Measurements from ENCODE around the gene ARHGEF18.
"Not testable (repeated sequence)": the region's sequence is repeated elsewhere in the genome, so short reads cannot be mapped to it uniquely, and the experiment has no call there.

Gene ARHGEF18

DNA sequence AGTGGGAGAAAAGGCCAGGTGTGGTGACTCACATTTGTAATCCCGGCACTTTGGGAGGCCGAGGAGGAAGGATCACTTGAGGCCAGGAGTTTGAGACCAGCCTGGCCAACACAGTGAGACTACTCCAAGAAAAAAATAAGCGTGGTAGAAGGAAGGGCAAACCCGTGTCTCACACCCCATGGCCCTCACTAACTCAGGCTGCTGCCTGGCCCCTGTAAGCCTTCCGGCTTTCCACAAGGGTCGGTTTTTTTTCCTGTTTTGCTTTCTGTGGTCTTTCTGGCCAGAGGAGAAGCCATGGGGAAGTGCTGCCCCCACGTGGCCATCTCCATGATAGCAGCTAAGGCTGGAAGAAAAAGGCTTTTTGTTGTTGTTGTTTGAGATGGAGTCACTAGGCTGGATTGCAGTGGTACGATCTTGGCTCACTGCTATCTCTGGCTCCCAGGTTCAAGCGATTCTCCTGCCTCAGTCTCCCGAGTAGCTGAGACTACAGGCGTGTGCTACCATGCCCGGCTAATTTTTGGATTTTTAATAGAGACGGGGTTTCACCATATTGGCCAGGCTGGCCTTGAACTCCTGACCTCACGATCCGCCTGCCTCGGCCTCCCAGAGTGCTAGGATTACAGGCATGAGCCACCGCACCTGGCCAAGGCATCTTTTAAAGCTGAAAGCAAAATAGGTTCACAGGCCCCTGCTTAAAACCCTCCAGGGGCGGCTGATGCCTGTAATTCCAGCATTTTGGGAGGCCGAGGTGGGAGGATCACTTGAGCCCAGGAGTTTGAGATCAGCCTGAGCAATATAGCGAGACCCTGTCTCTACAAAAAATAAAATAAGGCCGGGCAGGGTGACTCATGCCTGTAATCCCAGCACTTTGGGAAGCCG, 7.5 kb upstream of the ARHGEF18 start:
- peak overlapping the region; percentile 61 for H3K27ac ChIP-seq
- H2AFZ ChIP-seq (ENCODE audit: low read depth), result peak overlapping the region; percentile 85
- H3K4me3 ChIP-seq (IDR thresholded peaks at IDR 0.05; ENCODE audit: insufficient read depth, low read depth, low read length), result no peak overlapping the region
- peak overlapping the region; percentile 23 for H3K4me2 ChIP-seq
- no peaks in the 10 kb centered on the region for H4K20me1 ChIP-seq (ENCODE audit: insufficient read depth)
- H3K27me3 ChIP-seq (ENCODE audit: insufficient read depth, low read depth), result no peaks in the 10 kb centered on the region
- no peaks in the 10 kb centered on the region for H3K36me3 ChIP-seq (ENCODE audit: insufficient read depth)
- H3K4me1 ChIP-seq (ENCODE audit: low read depth, poor library complexity, severe bottlenecking), result peaks cover 62% of the 10 kb centered on the region
- TF ChIP-seq CTCF (conservative IDR thresholded peaks at IDR 0.05; ENCODE audit: low read depth, low read length), result peak; percentile 95
- peak overlapping the region; percentile 22; the same call in 1 of the 2 replicates for H3K9ac ChIP-seq
- H3K79me2 ChIP-seq (ENCODE audit: insufficient read depth, low read depth), result no peaks in the 10 kb centered on the region

DNA sequence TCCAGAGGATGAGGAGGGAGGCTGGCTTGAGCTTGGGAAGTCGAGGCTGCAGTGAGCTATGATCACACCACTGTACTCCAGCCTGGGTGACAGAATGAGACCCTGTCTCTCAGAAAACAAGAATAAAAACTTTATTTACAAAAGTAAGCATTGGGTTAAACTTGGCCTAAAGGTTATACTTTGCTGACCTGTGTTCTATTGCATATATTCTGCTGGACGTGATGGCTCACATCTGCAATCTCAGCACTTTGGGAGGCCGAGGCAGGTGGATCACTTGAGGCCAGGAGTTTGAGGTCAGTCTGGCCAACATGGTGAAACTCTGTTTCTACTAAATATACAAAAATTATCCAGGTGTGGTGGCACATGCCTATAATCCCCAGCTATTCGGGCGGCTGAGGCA, 6.6 kb upstream of the ARHGEF18 start:
- H4K20me1 ChIP-seq (ENCODE audit: insufficient read depth), result no peaks in the 10 kb centered on the region
- no peaks in the 10 kb centered on the region for H3K27me3 ChIP-seq (ENCODE audit: insufficient read depth, low read depth)
- no peak overlapping the region for H3K9ac ChIP-seq
- TF ChIP-seq CTCF (conservative IDR thresholded peaks at IDR 0.05; ENCODE audit: low read depth, low read length), result no peak
- H3K36me3 ChIP-seq (ENCODE audit: insufficient read depth), result no peaks in the 10 kb centered on the region
- H2AFZ ChIP-seq (ENCODE audit: low read depth), result no peak overlapping the region
- no peak overlapping the region for H3K27ac ChIP-seq
- no peaks in the 10 kb centered on the region for H3K79me2 ChIP-seq (ENCODE audit: insufficient read depth, low read depth)
- no peak overlapping the region for H3K4me2 ChIP-seq
- H3K4me1 ChIP-seq (ENCODE audit: low read depth, poor library complexity, severe bottlenecking), result peaks cover 52% of the 10 kb centered on the region
- H3K4me3 ChIP-seq (IDR thresholded peaks at IDR 0.05; ENCODE audit: insufficient read depth, low read depth, low read length), result no peak overlapping the region

GRCh38 chr19:7346488-7346971, 2.2 kb upstream of the ARHGEF18 start:
- no peak for TF ChIP-seq CTCF (conservative IDR thresholded peaks at IDR 0.05; ENCODE audit: low read depth, low read length)
- no peak overlapping the region for H3K27ac ChIP-seq

DNA sequence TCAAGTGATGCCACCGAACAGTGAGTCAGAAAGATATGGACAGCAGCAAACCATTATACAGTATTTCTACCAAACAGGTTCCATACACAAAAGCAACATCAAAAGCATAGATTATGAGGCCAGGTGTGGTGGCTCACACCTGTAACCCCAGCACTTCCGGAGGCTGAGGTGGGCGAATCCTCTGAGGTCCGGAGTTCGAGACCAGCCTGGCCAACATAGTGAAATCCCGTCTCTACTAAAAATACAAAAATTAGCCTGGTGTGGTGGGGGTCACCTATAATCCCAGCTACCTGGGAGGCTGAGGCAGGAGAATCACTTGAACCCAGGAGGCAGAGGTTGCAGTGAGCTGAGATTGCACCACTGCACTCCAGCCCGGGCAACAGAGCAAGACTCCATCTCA, 1.7 kb upstream of the ARHGEF18 start:
- H3K27ac ChIP-seq; H3K4me2 ChIP-seq; H2AFZ ChIP-seq (ENCODE audit: low read depth); H3K79me2 ChIP-seq (ENCODE audit: insufficient read depth, low read depth); H3K4me3 ChIP-seq (IDR thresholded peaks at IDR 0.05; ENCODE audit: insufficient read depth, low read depth, low read length); H3K9ac ChIP-seq; H4K20me1 ChIP-seq (ENCODE audit: insufficient read depth); H3K27me3 ChIP-seq (ENCODE audit: insufficient read depth, low read depth); H3K36me3 ChIP-seq (ENCODE audit: insufficient read depth); H3K4me1 ChIP-seq (ENCODE audit: low read depth, poor library complexity, severe bottlenecking): not testable (repeated sequence)

More at GRCh38 chr19:7346488-7346971, 2.2 kb upstream of the ARHGEF18 start:
- Histone ChIP-seq H3K36me3 (ENCODE audit: insufficient read depth) (no peaks in the 10 kb centered on the region), H3K27me3 (ENCODE audit: insufficient read depth, low read depth) (no peaks in the 10 kb centered on the region), H3K4me2 (no peak overlapping the region), H3K4me1 (ENCODE audit: low read depth, poor library complexity, severe bottlenecking) (peaks cover 9% of the 10 kb centered on the region), H3K4me3 (IDR thresholded peaks at IDR 0.05; ENCODE audit: insufficient read depth, low read depth, low read length) (no peak overlapping the region), H2AFZ (ENCODE audit: low read depth) (no peak overlapping the region), H3K79me2 (ENCODE audit: insufficient read depth, low read depth) (no peaks in the 10 kb centered on the region), H3K9ac (no peak overlapping the region), H4K20me1 (ENCODE audit: insufficient read depth) (no peaks in the 10 kb centered on the region)

GRCh38 chr19:7349231-7349591, 474 bp downstream of the ARHGEF18 start:
- Histone ChIP-seq H3K9ac (no peak overlapping the region), H3K27ac (no peak overlapping the region), H3K36me3 (ENCODE audit: insufficient read depth) (no peaks in the 10 kb centered on the region), H3K27me3 (ENCODE audit: insufficient read depth, low read depth) (no peaks in the 10 kb centered on the region; the same call in 1 of the 2 replicates), H3K4me1 (ENCODE audit: low read depth, poor library complexity, severe bottlenecking) (peaks cover 5% of the 10 kb centered on the region), H2AFZ (ENCODE audit: low read depth) (no peak overlapping the region), H3K4me2 (no peak overlapping the region), H3K4me3 (IDR thresholded peaks at IDR 0.05; ENCODE audit: insufficient read depth, low read depth, low read length) (no peak overlapping the region), H3K79me2 (ENCODE audit: insufficient read depth, low read depth) (no peaks in the 10 kb centered on the region), H4K20me1 (ENCODE audit: insufficient read depth) (no peaks in the 10 kb centered on the region)
- TF ChIP-seq CTCF (conservative IDR thresholded peaks at IDR 0.05; ENCODE audit: low read depth, low read length), result no peak

Data from KMS-11 (cell line).